IPS-18c (cell line): ENCODE data around the gene CHEK2.
A peak's percentile ranks its signal among the peaks of the same experiment; 100 is the strongest.
"Not testable (repeated sequence)": the region's sequence is repeated elsewhere in the genome, so short reads cannot be mapped to it uniquely, and the experiment has no call there.

Experiments
- H3K4me3 ChIP-seq: 2 replicates; pipeline ENCODE4 v1.7.0; 2013; ENCODE audit warnings: low read depth, mild to moderate bottlenecking, low read length, moderate library complexity; ENCODE audit not compliant: insufficient read depth
- H3K9me3 ChIP-seq: one replicate; pipeline ENCODE4 v1.6.1; 2013; ENCODE audit warnings: mild to moderate bottlenecking, low read length, moderate library complexity; ENCODE audit not compliant: control insufficient read depth, insufficient read depth

Gene CHEK2

DNA sequence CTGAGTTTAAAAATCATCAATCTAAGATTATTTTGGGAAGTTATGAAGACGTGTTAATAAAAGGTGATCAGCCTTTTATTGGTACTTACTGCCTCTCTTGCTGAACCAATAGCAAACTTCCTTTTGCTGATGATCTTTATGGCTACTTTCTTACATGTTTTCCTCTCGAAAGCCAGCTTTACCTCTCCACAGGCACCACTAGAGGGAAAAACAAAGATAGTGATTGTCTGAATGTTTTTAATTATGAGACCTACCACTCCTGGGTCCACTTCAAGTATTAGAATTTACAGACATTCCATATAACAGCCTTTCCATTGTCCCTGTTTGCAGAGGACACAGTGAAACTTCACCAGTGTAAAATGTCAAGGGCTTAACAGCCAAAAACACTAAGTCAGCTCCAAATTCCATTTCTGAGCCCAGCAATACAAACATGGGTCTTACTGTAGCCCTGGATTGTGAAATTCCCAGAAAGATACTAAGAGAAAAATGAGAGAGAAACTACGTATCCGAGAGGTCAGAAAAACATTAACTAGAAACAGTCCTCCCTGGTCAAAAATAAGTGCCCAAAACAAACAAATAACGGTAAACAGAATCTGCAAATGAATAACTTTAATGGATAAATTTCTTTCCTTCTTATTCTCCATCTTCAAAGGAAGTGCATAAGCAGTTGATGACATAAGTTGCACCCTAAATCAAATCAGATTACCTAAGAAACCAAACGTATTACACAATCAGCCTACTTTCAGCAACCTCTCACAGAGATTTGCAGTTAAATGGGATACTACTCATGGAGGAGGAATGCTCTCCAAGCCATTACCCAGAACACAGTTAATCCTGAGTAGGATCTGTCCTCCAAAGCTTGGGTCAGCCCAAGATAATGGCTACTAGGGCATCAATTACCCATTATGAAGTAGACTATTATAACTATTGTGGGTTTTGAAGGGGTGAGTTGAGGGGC is 29.5 kb downstream of the CHEK2 start:
- H3K4me3 ChIP-seq, result no peak overlapping the region

GRCh38 chr22:28711341-28711740 is 30.3 kb downstream of the CHEK2 start:
- H3K4me3 ChIP-seq, result no peak overlapping the region
- H3K9me3 ChIP-seq, result no peaks in the 10 kb centered on the region

More for the DNA sequence above, 29.5 kb downstream of the CHEK2 start:
- H3K9me3 ChIP-seq, result no peaks in the 10 kb centered on the region

GRCh38 chr22:28710576-28711191 is 30.9 kb downstream of the CHEK2 start:
- H3K9me3 ChIP-seq, result no peaks in the 10 kb centered on the region
- no peak overlapping the region for H3K4me3 ChIP-seq

DNA sequence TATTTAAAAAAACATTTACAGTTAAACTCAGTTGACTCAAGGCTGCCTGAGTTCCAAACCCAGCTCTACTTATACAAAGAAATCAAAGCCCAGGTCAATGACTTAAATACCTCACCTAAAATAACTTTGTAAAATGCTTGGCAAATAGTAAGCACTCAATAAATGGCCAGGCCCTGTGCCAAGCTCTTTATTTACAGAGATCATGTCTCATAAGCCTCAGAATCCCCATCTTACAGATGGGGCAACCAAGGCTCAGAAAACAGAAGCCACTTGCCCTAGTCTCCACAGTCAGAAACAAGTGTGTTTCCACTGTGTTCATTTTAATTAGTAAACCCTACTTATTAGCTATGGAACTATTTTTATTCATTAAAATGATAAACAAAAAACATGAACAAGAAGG is 31.5 kb downstream of the CHEK2 start:
- H3K9me3 ChIP-seq, result no peaks in the 10 kb centered on the region
- no peak overlapping the region for H3K4me3 ChIP-seq

DNA sequence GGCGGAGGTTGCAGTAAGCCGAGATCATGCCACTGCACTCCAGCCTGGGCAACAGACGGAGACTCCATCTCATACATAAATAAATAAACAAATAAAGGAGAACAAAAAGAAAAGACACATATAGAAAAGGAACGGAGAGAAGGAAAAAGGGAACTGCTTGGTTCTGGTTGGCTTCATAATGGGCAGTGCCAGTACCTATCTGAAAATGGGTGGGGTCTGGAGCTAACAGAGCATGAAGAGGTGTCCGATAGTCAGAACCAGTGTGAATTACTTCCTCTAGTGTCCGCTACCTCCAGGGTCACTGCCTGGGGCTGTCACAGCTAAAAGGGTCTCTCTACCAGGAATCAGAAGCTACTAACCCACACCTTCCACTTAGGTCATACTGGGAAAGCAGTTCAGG is 34.8 kb downstream of the CHEK2 start:
- no peaks in the 10 kb centered on the region for H3K9me3 ChIP-seq
- no peak overlapping the region for H3K4me3 ChIP-seq

GRCh38 chr22:28703436-28703835 is 38.2 kb downstream of the CHEK2 start:
- Histone ChIP-seq H3K9me3 (no peaks in the 10 kb centered on the region), H3K4me3 (no peak overlapping the region)

DNA sequence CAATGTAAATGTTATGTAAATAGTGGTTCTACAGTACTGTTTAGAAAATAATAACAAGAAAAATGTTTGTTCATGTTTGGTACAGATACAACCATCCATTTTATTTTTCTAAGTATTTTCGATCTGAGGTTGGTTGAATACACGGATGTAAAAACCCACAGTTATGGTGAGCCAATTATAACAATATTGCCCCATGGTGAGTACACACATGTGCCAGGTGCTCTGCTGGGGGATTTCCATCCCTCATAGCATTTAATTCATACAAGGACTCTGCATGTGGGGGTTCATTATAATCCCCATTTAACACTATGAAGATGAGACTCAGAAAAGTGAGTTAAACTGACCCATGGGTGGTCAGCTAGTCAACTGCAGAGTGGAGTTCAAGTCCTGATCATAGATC is 38.7 kb downstream of the CHEK2 start:
- no peaks in the 10 kb centered on the region for H3K9me3 ChIP-seq
- no peak overlapping the region for H3K4me3 ChIP-seq

DNA sequence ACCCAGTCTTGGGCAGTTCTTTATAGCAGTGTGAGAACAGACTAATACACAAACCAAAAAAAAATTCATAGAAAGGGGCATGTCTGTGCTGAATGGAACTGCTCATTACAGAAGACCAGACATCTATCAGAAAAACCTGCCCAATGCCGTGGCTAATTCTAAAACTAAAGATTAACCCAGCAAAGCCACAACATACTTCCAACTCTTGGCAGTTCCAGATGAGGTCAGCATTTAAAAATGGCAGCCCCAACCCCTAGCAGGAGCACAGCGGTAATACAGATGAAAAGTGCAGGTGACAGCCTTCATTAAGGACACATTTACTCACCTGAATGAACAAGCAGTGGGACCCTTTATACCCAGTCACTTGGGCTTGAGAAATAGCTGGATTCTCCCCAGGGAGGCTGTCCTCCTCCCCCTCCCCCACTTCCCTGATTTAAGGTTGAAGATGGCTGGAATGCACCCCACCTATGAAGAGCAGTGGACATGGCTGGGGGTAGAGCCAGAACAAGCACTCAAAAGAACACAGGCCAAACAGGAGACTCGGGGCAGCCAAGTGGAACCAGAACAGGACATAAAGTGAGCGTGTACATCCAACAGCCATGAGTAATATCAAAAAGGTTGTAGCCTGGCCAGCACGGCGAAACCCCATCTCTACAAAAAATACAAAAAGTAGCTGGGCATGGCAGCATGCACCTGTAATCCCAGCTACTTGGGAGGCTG is 48.4 kb downstream of the CHEK2 start:
- H3K4me3 ChIP-seq, H3K9me3 ChIP-seq: not testable (repeated sequence)

- not testable (repeated sequence) for H3K9me3 ChIP-seq, H3K4me3 ChIP-seq
Observed at GRCh38 chr22:28689796-28690195, 51.8 kb downstream of the CHEK2 start.

DNA sequence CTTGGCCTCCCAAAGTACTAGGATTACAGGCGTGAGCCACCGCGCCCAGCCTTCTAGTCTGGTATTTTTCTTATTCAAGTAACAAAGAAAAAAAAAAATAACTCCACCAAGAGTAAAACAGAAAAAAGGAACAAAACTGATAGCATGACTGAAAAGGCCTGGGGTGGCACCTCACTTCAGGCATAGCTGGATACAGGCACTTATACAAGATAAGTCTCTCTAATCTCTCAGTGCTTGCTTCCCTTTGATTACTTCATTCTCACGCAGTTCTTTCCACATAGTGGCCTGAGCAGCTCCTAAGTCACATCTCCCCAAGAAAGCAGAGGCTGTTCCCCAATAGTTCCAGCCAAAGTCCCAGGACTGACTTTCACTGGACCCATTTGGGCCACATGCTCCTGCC is 58.7 kb downstream of the CHEK2 start:
- not testable (repeated sequence) for H3K4me3 ChIP-seq, H3K9me3 ChIP-seq

GRCh38 chr22:28680813-28681490 is 60.7 kb downstream of the CHEK2 start:
- H3K9me3 ChIP-seq, result not testable (repeated sequence)

GRCh38 chr22:28679611-28680287 is 61.9 kb downstream of the CHEK2 start, which contains the start of gene TTC28:
TSS of gene TTC28 (minus strand) at chr22:28679840. CDS start at chr22:28679723, 117 bp downstream.
- H3K4me3 ChIP-seq, result peak within 1 kb of the TSS; percentile 62
- not testable (repeated sequence) for H3K9me3 ChIP-seq

More at GRCh38 chr22:28680813-28681490, 60.7 kb downstream of the CHEK2 start:
- not testable (repeated sequence) for H3K4me3 ChIP-seq

- H3K4me3 ChIP-seq, result peak overlapping the region; percentile 62
- not testable (repeated sequence) for H3K9me3 ChIP-seq
Observed at GRCh38 chr22:28678778-28679610, 62.6 kb downstream of the CHEK2 start.

DNA sequence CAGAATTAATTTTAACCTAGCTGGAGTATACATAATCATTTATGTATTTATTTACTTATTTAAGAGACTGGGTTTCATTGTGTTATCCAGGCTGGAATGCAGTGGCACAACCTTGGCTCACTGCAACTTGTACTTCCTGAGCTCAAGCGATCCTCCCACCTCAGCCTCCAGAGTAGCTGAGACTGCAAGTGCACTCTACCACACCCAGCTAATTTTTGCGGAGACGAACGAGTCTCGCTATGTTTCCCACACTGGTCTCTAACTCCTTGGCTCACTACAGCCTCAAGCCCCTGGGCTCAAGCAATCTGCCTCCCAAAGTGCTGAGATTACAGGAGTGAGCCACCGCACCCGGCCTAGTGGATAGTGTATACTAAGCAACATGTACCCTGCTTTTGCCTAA is 63.5 kb downstream of the CHEK2 start:
- H3K9me3 ChIP-seq, H3K4me3 ChIP-seq: not testable (repeated sequence)

GRCh38 chr22:28674121-28674563 is 67.5 kb downstream of the CHEK2 start:
- H3K4me3 ChIP-seq, result no peak overlapping the region
- no peaks in the 10 kb centered on the region for H3K9me3 ChIP-seq

- H3K9me3 ChIP-seq, result no peaks in the 10 kb centered on the region
- H3K4me3 ChIP-seq, result no peak overlapping the region
Observed at GRCh38 chr22:28670756-28671155, 70.9 kb downstream of the CHEK2 start.
